GM23248 (cell line): ENCODE measurements around the gene TBC1D22A.

Source experiments
- EZH2 ChIP-seq: fragments of 200-600 bp; sonication (generic); IDR thresholded peaks from 2 replicates; pipeline ENCODE4 v1.6.1; 2018; ENCODE audit warnings: antibody characterized with exemption, mild to moderate bottlenecking; ENCODE audit not compliant: insufficient read depth, poor library complexity, severe bottlenecking
- EZH2phosphoT487 ChIP-seq: fragments of 200-600 bp; sonication (generic); IDR thresholded peaks from 2 replicates; pipeline ENCODE4 v1.6.1; 2018; ENCODE audit warnings: antibody characterized with exemption, moderate library complexity, mild to moderate bottlenecking, low read depth; ENCODE audit not compliant: insufficient read depth

DNA sequence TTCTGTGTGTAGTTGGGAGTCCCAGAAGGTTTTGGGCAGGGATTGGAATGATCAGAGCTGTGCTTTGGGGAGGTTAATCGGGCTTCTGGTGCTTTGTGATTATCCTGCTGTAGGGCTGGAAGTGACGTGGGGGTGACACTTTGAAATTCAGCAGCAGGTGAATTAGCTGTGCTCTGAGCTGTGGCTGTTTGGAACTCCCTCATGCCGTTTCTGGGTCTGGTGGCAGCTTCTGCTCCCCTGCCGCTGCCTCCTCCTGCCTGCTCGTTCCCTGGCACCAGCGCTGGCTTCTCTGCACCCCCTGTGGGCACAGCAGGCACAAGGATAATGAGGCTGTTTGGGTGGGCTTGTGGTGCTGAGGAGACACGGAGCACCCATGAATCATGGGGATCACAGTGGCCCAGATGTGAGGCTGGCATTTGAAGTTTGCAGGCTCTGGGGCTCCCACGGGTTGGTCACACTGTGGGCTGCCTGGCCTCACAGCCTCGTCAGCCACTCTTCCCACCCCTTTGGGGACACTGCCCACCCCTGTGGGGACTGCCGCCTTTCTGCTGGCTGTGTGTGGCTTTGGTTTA lies 49.7 kb downstream of the TBC1D22A start:
- TF ChIP-seq EZH2 (no peak), EZH2phosphoT487 (no peak)
